GM18867 (cell line): ENCODE measurements around the gene ERICH2.

ENCODE experiments used
- ATAC-seq: cut with Tn5 transposase; IDR thresholded peaks from one replicate; pipeline ENCODE4 v1.9.1; 2021; ENCODE audit warnings: mild to moderate bottlenecking, moderate library complexity; ENCODE audit not compliant: unreplicated experiment

The ERICH2 gene

DNA sequence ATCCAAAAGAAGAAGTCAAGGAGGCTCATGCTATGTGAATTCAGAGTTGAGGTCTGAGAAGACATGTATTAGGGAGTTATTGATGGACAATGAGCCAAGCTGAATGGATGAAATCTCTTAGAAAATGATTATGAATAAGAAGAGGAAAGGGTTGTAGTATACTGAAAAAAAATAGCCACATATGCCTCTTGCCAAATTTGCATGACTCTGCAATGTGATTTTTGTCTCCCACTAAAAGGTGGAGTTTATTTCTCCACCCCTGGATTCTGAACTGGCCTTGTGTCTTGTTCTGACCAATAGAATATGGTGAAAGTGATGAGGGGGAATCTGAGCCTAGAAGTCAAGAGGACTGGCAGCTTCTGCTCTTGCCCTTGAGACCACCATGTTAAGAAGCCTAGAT, 8.6 kb upstream of the ERICH2 start:
- ATAC-seq, result no peak

DNA sequence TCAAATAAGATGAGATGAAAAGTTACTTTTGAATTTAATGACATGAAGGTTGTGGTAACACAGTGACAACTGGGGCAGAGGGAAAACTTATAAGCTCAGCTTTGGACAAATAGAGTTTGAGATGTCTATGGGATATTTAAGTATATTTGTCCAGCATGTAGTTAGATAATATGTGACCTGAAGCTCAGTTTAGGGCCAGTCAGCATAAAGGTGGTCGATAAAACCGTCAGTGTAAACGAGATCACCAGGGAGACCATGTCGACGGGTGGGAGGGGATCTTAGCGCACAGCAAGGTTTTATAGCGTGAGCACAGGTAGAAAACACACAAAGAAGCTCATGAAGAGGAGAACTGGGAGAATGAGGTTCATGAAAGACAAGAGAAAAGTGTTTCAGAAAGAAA, 7.4 kb upstream of the ERICH2 start:
- no peak for ATAC-seq

DNA sequence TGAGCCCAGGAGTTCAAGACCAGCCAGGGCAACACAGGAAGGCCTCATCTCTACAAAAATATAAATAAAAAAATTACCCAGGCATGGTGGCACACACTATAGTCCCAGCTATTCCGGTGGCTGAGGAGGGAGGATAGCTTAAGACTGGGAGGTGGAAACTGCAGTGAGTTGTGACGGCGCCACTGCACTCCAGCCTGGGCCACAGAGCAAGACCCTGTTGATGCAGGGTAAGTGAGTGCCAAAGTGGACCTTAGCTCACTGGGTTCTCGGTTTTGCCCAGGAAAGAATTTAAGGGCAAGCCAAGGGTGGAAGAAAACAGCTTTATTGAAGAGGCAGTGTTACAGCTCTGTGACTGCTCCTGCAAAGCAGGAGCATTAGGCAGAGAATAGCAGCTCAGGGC, 6.9 kb upstream of the ERICH2 start:
- no peak for ATAC-seq

DNA sequence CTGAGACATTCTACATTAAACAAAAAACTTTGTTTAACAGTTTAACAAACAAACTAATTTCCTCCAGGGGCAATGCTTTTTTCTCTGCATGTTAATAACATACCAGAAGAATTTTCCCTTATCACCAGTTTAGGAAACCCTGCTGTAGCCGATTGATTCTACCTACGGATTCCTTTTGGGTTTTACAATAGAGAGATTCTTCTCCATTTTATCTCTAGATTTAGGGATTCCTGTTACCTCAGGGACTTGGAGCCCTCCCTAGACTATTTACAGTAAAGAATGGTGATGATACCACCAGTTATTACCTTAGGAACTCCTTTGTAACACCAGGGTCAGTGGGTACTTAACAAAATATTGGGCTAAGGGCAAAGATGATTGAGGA, 5.3 kb upstream of the ERICH2 start:
- ATAC-seq, result no peak

GRCh38 chr2:170766693-170767092, 3.5 kb upstream of the ERICH2 start:
- ATAC-seq, result no peak

DNA sequence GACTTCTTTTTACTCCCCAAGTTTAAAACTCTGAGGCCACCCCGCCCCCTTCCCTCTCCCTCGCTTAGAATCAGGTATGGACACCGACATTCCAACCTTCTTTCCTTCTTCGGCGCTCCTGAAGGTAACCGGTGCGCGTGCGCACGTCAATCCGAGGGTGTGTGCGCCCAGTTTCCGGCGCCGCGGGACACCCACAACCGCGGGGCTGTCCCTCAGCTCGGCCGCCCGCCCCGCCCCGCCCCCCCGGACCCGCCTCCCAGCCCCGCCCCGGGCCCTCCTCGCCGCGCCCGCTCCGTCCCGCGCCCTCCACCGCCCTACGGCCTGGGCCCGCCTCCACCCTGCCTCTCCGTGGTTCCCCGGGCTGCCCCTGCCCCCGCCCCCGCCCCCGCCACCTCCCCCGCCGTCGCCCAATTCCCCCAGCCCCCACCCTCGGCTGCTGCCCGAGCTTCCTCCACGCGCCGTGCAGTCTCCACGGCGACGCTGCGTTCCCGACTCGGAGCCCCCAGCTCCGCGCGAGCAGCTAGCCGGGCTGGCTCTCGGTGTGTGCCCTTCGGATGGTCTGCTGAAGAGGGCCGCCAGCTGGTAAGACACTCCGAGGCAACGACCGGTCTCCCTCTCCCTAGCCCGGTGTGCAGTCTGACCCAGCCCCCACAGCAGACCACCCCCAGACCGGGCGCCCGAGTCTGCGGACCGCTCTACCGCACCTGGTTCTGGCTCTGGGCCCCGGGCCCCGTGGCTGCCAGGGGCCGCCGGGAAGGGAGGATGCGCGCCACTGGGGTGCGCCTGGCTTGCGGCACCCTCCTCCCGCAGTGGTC, 635 bp downstream of the ERICH2 start:
- ATAC-seq, result peak; percentile 82

DNA sequence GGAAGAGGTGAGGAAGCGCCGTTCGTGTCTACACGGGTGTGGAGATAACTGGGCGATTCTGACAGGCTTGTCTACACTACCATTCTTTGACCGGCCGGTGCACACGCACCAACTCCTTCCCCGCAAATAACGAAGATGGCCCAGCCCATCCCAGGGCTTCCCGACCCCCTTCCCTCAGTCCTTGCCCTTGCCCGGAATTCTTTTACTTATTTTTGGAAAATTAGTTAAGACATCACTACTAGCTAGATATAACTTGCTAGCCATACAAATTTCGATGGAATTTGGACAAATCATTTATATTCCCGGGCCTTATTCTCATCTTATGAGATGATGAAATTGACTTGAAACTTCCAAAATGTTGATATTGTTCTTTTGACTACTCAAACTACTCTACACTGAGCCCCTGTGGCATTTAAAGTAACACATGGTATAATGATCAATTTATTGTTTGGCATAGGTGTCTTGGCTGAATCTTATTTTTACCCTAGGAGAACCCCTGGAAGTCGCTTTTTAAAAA, 1.3 kb downstream of the ERICH2 start:
- ATAC-seq, result no peak

- ATAC-seq, result no peak
Observed at GRCh38 chr2:170772295-170772694, 2.1 kb downstream of the ERICH2 start.

GRCh38 chr2:170774074-170774473, 3.9 kb downstream of the ERICH2 start:
- no peak for ATAC-seq

DNA sequence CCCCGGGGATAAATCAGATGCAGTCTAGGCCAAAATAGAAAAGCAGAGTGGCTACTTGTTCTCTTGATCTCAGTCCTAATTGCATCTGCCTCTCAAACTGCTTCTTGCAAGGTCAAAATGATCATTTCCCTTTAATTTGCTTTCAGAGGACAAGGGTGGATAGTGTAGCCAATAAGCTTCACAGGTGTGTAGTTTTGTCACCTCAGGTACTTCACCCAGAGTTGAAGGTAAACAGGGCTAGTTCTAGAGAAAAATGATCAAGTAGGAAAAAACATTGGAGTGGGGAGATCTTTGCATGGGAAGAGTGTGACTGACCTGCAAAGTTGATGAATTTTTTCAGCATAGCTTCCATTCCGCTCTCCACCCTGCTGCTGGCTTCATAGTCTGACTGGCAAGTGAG, 8.7 kb downstream of the ERICH2 start:
- ATAC-seq, result no peak

- ATAC-seq, result no peak
Observed at GRCh38 chr2:170779304-170779703, 9.1 kb downstream of the ERICH2 start.

DNA sequence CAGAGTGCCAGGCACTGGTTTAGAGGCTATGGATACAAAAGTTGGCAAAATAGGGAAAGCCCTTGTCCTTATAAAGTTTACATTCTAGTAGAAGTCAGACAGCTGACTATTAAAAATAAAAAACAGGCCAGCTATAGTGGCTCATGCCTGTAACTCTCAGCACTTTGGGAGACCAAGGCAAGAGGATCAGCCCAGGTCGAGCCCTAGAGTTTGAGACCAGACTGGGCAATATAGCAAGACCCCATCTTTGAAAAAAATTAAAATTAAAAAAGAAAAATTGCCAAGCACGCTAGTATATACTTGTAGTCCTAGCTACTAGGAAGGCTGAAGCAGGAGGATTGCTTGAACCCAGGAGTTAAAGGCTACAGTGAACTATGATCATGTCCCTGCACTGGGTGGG, 12.5 kb downstream of the ERICH2 start:
- no peak for ATAC-seq

- ATAC-seq, result no peak
Observed at GRCh38 chr2:170783549-170783948, 13.4 kb downstream of the ERICH2 start.

GRCh38 chr2:170798996-170799395, 28.8 kb downstream of the ERICH2 start:
- no peak for ATAC-seq

DNA sequence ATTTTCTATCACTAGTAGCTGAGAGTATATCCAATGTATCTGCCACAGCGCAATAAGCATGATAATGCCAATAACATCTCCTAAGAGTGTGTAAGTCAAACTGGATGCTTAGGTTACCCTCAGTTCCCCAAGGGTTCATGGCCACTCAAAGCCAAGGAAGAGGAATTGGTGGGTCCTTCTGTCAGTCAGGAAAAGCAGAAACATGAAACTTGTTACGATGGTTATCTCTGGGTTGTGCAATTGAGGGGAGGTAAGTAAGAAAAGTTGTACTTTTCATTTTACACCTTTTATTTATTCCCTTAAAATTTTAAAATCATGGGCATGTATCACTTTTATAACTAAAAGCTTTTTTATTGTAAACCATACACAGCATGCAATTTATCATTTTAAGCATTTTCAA, 36.4 kb downstream of the ERICH2 start:
- ATAC-seq, result no peak

DNA sequence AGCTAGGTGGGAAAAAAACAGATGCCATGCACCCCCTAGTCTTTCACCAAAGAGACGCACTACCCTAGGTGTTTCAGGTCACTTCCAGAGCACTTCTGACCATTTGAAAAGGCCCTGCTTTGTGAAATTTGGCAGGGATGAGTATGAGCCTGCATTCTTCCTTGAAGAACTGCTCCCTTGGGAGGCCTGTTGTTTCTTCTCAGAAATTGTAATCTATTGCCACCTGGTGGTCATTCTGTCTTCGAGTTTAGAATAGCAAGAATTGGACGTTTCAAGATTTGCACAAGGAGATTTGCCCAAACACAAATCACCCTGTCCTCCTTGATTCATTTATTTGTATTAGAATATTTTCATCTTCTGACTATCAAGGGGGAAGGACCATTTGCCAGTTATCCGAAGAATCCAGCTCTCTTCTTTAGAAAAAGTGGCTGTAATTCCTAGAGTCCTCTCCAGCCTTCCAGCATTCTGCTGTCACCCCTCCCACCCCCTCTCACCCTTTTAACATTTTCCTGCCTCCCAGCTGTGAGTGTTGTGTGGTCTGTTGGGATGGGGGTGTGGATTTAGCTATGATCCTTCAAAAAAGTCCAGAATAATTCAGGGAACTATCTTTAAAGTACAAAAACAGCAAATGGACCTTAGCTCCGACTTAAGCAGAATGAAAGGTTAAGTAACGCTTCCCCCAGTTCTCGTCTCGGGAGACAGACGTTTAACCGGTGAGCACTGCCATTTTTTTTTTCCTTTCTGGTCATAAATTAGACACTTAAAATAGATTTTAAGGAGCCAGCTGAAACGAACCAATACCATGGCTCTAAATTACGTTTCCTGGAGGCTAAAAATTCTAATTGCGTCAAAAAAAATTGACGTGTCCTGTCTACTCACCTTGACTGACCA, 42.8 kb downstream of the ERICH2 start:
- no peak for ATAC-seq

DNA sequence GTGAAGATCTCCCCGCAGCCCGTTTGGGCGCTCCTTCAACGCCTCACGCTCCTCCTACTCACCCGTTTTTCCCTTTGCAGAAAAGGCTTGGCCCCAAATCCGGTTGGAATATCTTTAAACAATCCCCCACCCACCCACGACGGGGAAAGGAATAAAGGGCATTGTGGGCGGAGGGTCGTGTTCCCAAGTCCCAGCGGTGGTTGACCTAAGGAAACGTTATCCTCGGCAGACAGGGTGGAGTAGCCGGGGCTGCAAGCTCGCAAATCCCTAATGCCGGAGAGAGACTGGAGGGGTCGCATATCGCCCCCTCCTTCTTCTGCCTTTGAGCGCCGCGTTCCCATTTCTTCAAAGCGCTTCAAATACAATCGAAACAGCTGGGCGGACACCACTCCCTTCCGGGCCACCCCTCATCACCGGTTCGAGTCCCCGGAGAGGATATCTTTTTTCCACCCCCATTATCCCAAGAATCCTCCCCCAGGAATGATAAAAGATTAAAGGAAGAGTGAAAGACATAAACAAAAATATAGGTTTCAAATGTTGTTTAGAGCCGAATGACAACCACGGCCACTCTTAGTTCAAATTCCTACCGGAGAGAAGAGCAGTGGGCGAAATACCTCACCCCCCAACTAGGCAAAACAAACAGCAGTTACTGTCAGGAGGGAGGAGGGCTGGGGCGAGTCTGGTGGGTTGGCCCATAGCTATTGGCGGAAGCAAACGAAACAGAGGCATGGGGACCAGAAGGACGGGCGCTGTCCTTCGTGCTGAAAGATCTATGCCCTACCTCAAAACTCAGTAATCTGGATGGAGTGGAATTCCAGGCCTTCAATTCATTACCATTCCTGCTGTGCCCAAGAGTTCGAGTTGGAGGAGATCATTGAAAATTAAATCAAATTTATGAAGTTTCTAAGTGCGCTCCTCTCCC, 43.7 kb downstream of the ERICH2 start:
- no peak for ATAC-seq

- no peak for ATAC-seq
Observed at GRCh38 chr2:170814533-170815230, 44.5 kb downstream of the ERICH2 start.

- no peak for ATAC-seq
Observed at GRCh38 chr2:170815311-170815710, 45.1 kb downstream of the ERICH2 start.
